IMR-90 (cell line): ENCODE data around the gene DTD1. TPM values are rescaled to one million over a fixed set of nuclear protein-coding genes. Genes with fewer than 3 reads are reported as not detected.

Experiments
- ATAC-seq: fragments of 200-7000 bp; cut with Tn5 transposase; 2 replicates; pipeline ENCODE4 v1.9.1; 2020; ENCODE audit warnings: low read depth, mild to moderate bottlenecking, moderate library complexity
- BruUV-seq: library from RNA; stranded (reverse); fragments of 400-500 nt; replicated peaks from 2 replicates; lab custom pipeline; 2021; lab: Mats Ljungman, UMichigan
- CTCF ChIA-PET: fragments of 300-600 bp; formaldehyde crosslinking; extraction: SDS; loops from one replicate; lab custom pipeline; 2021; ENCODE audit warnings: antibody characterized with exemption; lab: Yijun Ruan, JAX
- POLR2A ChIA-PET: fragments of 300-600 bp; sonication (Branson Sonifier 250); formaldehyde crosslinking; loops from one replicate; lab custom pipeline; 2022; ENCODE audit warnings: antibody characterized with exemption; ENCODE audit not compliant: unreplicated experiment; lab: Charles Lee
- DNase-seq: peaks from one replicate; pipeline ENCODE4 v3.0.0; 2013
- H2AFZ ChIP-seq: replicated peaks from 2 replicates; pipeline ENCODE3; 2013; ENCODE audit warnings: low read length, mild to moderate bottlenecking; ENCODE audit not compliant: poor library complexity
- H2AK5ac ChIP-seq: 2 replicates; pipeline ENCODE4 v1.6.1; 2013; ENCODE audit warnings: low read depth, low read length, inconsistent platforms
- H2AK9ac ChIP-seq: replicated peaks from 2 replicates; pipeline ENCODE3; 2013; ENCODE audit warnings: mild to moderate bottlenecking, low read depth, low read length, moderate library complexity; ENCODE audit not compliant: poor library complexity
- H2BK120ac ChIP-seq: 2 replicates; pipeline ENCODE4 v1.6.1; 2013; ENCODE audit warnings: low read depth, low read length, inconsistent platforms
- H2BK15ac ChIP-seq: 3 replicates; pipeline ENCODE4 v1.6.1; 2013; ENCODE audit warnings: low read depth, low read length, inconsistent platforms
- H2BK20ac ChIP-seq: 2 replicates; pipeline ENCODE4 v1.6.1; 2013; ENCODE audit warnings: low read depth, mild to moderate bottlenecking, inconsistent platforms, low read length, moderate library complexity
- H2BK5ac ChIP-seq: 2 replicates; pipeline ENCODE4 v1.6.1; 2013; ENCODE audit warnings: mild to moderate bottlenecking, low read depth, low read length, inconsistent platforms; ENCODE audit not compliant: poor library complexity, severe bottlenecking
- H3K14ac ChIP-seq: replicated peaks from 2 replicates; pipeline ENCODE4 v1.6.1; 2013; ENCODE audit warnings: low read depth, low read length, inconsistent platforms
- H3K18ac ChIP-seq: 2 replicates; pipeline ENCODE4 v1.6.1; 2013; ENCODE audit warnings: low read depth, low read length, control low read depth
- H3K23ac ChIP-seq: 2 replicates; pipeline ENCODE4 v1.6.1; 2013; ENCODE audit warnings: low read depth, low read length, inconsistent platforms
- H3K27ac ChIP-seq: 2 replicates; pipeline ENCODE4 v1.5.1; 2013; ENCODE audit warnings: mild to moderate bottlenecking, control low read depth, low read length; ENCODE audit not compliant: insufficient read depth
- H3K27me3 ChIP-seq: 2 replicates; pipeline ENCODE4 v1.6.1; 2013; ENCODE audit warnings: low read length; ENCODE audit not compliant: control insufficient read depth, insufficient read depth
- H3K36me3 ChIP-seq: 2 replicates; pipeline ENCODE4 v1.6.1; 2013; ENCODE audit warnings: low read length, mixed read lengths; ENCODE audit not compliant: control insufficient read depth, insufficient read depth
- H3K4ac ChIP-seq: 2 replicates; pipeline ENCODE4 v1.6.1; 2013; ENCODE audit warnings: low read depth, low read length, inconsistent platforms
- H3K4me1 ChIP-seq: 2 replicates; pipeline ENCODE4 v1.6.1; 2013; ENCODE audit warnings: low read length, mixed read lengths; ENCODE audit not compliant: control insufficient read depth, insufficient read depth
- H3K4me2 ChIP-seq: 2 replicates; pipeline ENCODE4 v1.6.1; 2013; ENCODE audit warnings: low read depth, mild to moderate bottlenecking, control low read depth, low read length, moderate library complexity
- H3K4me3 ChIP-seq: 2 replicates; pipeline ENCODE4 v1.5.1; 2013; ENCODE audit warnings: low read depth, mild to moderate bottlenecking, control low read depth, low read length, moderate library complexity; ENCODE audit not compliant: insufficient read depth
- H3K56ac ChIP-seq: 2 replicates; pipeline ENCODE4 v1.6.1; 2013; ENCODE audit warnings: low read length, inconsistent platforms; ENCODE audit not compliant: insufficient read depth; ENCODE audit errors: extremely low read depth
- H3K79me1 ChIP-seq, 2 experiments: 2 replicates each; pipeline ENCODE4 v1.6.1; 2013; ENCODE audit warnings: low read length in 2 of 2, inconsistent platforms in 1 of 2, low read depth in 1 of 2
- H3K9ac ChIP-seq: 2 replicates; pipeline ENCODE4 v1.6.1; 2013; ENCODE audit warnings: low read depth, low read length, control low read depth
- H3K9me1 ChIP-seq: 2 replicates; pipeline ENCODE4 v1.6.1; 2013; ENCODE audit warnings: low read length, inconsistent platforms; ENCODE audit not compliant: insufficient read depth
- H3K9me3 ChIP-seq: 2 replicates; pipeline ENCODE4 v1.6.1; 2013; ENCODE audit warnings: low read length; ENCODE audit not compliant: control insufficient read depth, insufficient read depth
- H4K20me1 ChIP-seq: 2 replicates; pipeline ENCODE4 v1.6.1; 2013; ENCODE audit warnings: low read length, inconsistent platforms; ENCODE audit not compliant: insufficient read depth
- H4K5ac ChIP-seq: 2 replicates; pipeline ENCODE4 v1.6.1; 2013; ENCODE audit warnings: mild to moderate bottlenecking, low read depth, low read length, control low read depth
- H4K8ac ChIP-seq, 2 experiments: 2 replicates each; pipeline ENCODE4 v1.6.1; 2013; ENCODE audit warnings: low read depth in 2 of 2, low read length in 2 of 2, control low read depth in 1 of 2, inconsistent platforms in 1 of 2
- H4K91ac ChIP-seq: 2 replicates; pipeline ENCODE4 v1.6.1; 2013; ENCODE audit warnings: low read depth, low read length, inconsistent platforms; ENCODE audit not compliant: insufficient read depth
- BHLHE40 ChIP-seq: fragments of 150-350 bp; IDR thresholded peaks from 2 replicates; pipeline ENCODE4 v1.6.1; 2016; ENCODE audit warnings: mild to moderate bottlenecking, low read depth, low read length
- POLR2A ChIP-seq: IDR thresholded peaks from 2 replicates; pipeline ENCODE4 v1.6.1; 2012; ENCODE audit warnings: mild to moderate bottlenecking, low read depth, low read length
- WGBS, 2 experiments: methylation state at CpG; one replicate each; pipeline versions ENCODE4 v1.1.5 to v1.1.7; 2013; ENCODE audit warnings: missing lambda C conversion rate in 2 of 2; ENCODE audit not compliant: insufficient read length in 1 of 2; ENCODE audit errors: extremely low coverage in 2 of 2; 5-methylcytosine and 5-hydroxymethylcytosine counted together
- dilution Hi-C: fragments of 300-500 bp; cut with HindIII; formaldehyde crosslinking; loops from one replicate; pipeline ENCODE4 v1.14.3; 2018; ENCODE audit warnings: low sequenced_read_pairs; ENCODE audit not compliant: unreplicated experiment
- in situ Hi-C: fragments of 300-500 bp; cut with MboI; formaldehyde crosslinking; loops from 3 replicates; pipeline ENCODE4 v1.14.3; 2019; ENCODE audit warnings: low sequenced_read_pairs, inconsistent platforms, mixed read lengths
- intact Hi-C: fragments of 100-400 bp; cut with micrococcal nuclease; formaldehyde crosslinking; loops from 2 replicates; pipeline ENCODE4 v1.10.0; 2022
- polyA plus RNA-seq, 3 experiments: library from polyadenylated mRNA; depleted of rRNA; stranded (reverse); fragments of >200 nt; gene quantifications; 2 replicates each; pipeline ENCODE4 v1.2.3, GENCODE V29; 2012; ENCODE audit warnings: low replicate concordance in 1 of 3
- total RNA-seq: library from RNA; depleted of rRNA; stranded (reverse); fragments of >200 nt; gene quantifications from 2 replicates; pipeline ENCODE4 v1.2.3, GENCODE V29; 2012
- TF ChIP-seq, protein P1 (sequence below): fragments of 150-350 bp; IDR thresholded peaks from 2 replicates; pipeline ENCODE4 v1.6.1; 2017; ENCODE audit warnings: mild to moderate bottlenecking, antibody characterized with exemption, low read length, low read depth

The DTD1 gene
- total and polyA plus RNA-seq, 2 of the 4 experiments (the other 2 are of a cell fraction): 73.1 to 101 TPM

DNA sequence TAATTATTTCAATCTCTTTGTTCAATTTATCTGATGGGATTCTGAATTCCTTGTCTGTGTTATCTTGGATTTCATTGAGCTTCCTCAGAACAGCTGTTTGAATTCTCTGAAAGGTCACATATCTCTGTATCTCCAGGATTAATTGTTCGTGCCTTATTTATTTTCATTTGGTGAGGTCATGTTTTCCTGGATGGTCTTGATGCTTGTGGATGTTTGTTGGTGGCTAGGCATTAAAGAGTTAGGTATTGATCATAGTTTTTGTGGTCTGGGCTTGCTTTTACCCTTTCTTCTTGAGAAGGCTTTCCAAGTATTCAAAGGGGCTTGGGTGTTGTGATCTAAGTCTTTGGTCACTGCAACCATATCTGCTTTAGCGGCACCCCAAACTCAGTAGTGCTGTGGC is 186.4 kb downstream of the DTD1 start:
- Histone ChIP-seq H3K9me1 (no peaks in the 10 kb centered on the region), H3K56ac (no peak overlapping the region), H2BK20ac (no peak overlapping the region), H3K23ac (no peak overlapping the region), H3K4me2 (no peak overlapping the region), H2BK5ac (no peak overlapping the region), H3K36me3 (no peaks in the 10 kb centered on the region), H3K4me1 (no peaks in the 10 kb centered on the region), H4K20me1 (no peaks in the 10 kb centered on the region), H3K9me3 (no peaks in the 10 kb centered on the region), H3K27me3 (no peaks in the 10 kb centered on the region), H3K18ac (no peak overlapping the region), H4K8ac (no peak overlapping the region), H2AK9ac (no peak overlapping the region), H4K91ac (no peak overlapping the region), H2BK15ac (no peak overlapping the region), H3K4me3 (no peak overlapping the region), H2BK120ac (no peak overlapping the region), H3K9ac (no peak overlapping the region), H3K4ac (no peak overlapping the region), H4K5ac (no peak overlapping the region), H3K79me1 (no peaks in the 10 kb centered on the region), H3K27ac (no peak overlapping the region), H2AK5ac (no peak overlapping the region), H3K14ac (no peak overlapping the region), H2AFZ (no peak overlapping the region)
- dilution Hi-C loops: no loop called here
- DNase-seq (no peak), ATAC-seq (no peak)
- ChIA-PET POLR2A (no interaction called here), CTCF (no interaction called here)
- in situ Hi-C loops: no loop called here
- intact Hi-C loops: no loop called here
- BruUV-seq: no TSS peak
- no CpG with 5 or more reads among the region's 2 CpGs for WGBS, 2 experiments
- no peak for TF ChIP-seq BHLHE40
- TF ChIP-seq, protein P1, sequence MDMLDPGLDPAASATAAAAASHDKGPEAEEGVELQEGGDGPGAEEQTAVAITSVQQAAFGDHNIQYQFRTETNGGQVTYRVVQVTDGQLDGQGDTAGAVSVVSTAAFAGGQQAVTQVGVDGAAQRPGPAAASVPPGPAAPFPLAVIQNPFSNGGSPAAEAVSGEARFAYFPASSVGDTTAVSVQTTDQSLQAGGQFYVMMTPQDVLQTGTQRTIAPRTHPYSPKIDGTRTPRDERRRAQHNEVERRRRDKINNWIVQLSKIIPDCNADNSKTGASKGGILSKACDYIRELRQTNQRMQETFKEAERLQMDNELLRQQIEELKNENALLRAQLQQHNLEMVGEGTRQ: no peak
- no peak for TF ChIP-seq POLR2A
